SU-DHL-6 (cell line): ENCODE measurements around the gene SNPH.

Experiments used
- H2AFZ ChIP-seq: fragments of 200-600 bp; sonication (generic); 2 replicates; pipeline ENCODE4 v1.6.1; 2014; ENCODE audit warnings: low read depth, mild to moderate bottlenecking, moderate library complexity, mixed read lengths, antibody characterized with exemption, low read length; ENCODE audit not compliant: severe bottlenecking
- H3F3A ChIP-seq: fragments of 200-600 bp; shearing (Covaris generic); 2 replicates; pipeline ENCODE4 v1.6.0; 2016; ENCODE audit warnings: antibody characterized with exemption, mild to moderate bottlenecking; ENCODE audit not compliant: insufficient read depth
- H3K27ac ChIP-seq: fragments of 200-600 bp; sonication (generic); 2 replicates; pipeline ENCODE4 v1.5.1; 2016; ENCODE audit warnings: low read depth, mild to moderate bottlenecking, low read length, moderate library complexity, mixed read lengths
- H3K27me3 ChIP-seq: fragments of 200-600 bp; sonication (generic), shearing (Covaris generic); 2 replicates; pipeline ENCODE4 v1.6.0; 2014; ENCODE audit warnings: mild to moderate bottlenecking, low read length
- H3K36me3 ChIP-seq: fragments of 200-600 bp; sonication (generic); 2 replicates; pipeline ENCODE4 v1.6.1; 2014; ENCODE audit warnings: mild to moderate bottlenecking, low read length, mixed read lengths
- H3K4me2 ChIP-seq: fragments of 300-600, 200-600 bp; shearing (Covaris generic), sonication (generic); 2 replicates; pipeline ENCODE4 v1.6.0; 2014; ENCODE audit warnings: low read length, low read depth, mild to moderate bottlenecking; ENCODE audit not compliant: poor library complexity, severe bottlenecking
- H3K4me3 ChIP-seq: fragments of 200-600 bp; sonication (generic); 2 replicates; pipeline ENCODE4 v1.5.1; 2014; ENCODE audit warnings: antibody characterized with exemption, low read length, mild to moderate bottlenecking, mixed read lengths; ENCODE audit not compliant: insufficient read depth, poor library complexity, severe bottlenecking
- H3K79me2 ChIP-seq: fragments of 200-600 bp; sonication (generic); 2 replicates; pipeline ENCODE4 v1.6.1; 2014; ENCODE audit warnings: mild to moderate bottlenecking, low read length, moderate library complexity; ENCODE audit not compliant: insufficient read depth
- H3K9ac ChIP-seq: fragments of 200-600 bp; sonication (generic); 2 replicates; pipeline ENCODE4 v1.7.0; 2014; ENCODE audit warnings: mild to moderate bottlenecking, low read length
- H3K9me2 ChIP-seq: fragments of 200-600 bp; sonication (generic); replicated peaks from 2 replicates; pipeline ENCODE4 v1.6.1; 2014; ENCODE audit warnings: low read length; ENCODE audit not compliant: insufficient read depth
- H3K9me3 ChIP-seq: fragments of 200-600 bp; sonication (generic); 2 replicates; pipeline ENCODE4 v1.6.1; 2014; ENCODE audit warnings: low read length, mixed read lengths; ENCODE audit not compliant: insufficient read depth
- H4K20me1 ChIP-seq: fragments of 200-600 bp; sonication (generic); 2 replicates; pipeline ENCODE4 v1.6.1; 2014; ENCODE audit warnings: low read depth, mild to moderate bottlenecking, antibody characterized with exemption, low read length, moderate library complexity, mixed read lengths
- CTCF ChIP-seq: fragments of 200-600 bp; sonication (generic); IDR thresholded peaks from one replicate; pipeline ENCODE4 v1.5.1; 2017; ENCODE audit warnings: antibody characterized with exemption, mild to moderate bottlenecking, low read length, moderate library complexity; ENCODE audit not compliant: insufficient read depth, poor library complexity, severe bottlenecking
- EZH2phosphoT487 ChIP-seq: fragments of 200-600 bp; sonication (generic), shearing (Covaris generic); conservative IDR thresholded peaks from 2 replicates; pipeline ENCODE4 v1.6.1; 2018; ENCODE audit warnings: mild to moderate bottlenecking, antibody characterized with exemption, low read length, moderate library complexity, mixed read lengths

The SNPH gene

DNA sequence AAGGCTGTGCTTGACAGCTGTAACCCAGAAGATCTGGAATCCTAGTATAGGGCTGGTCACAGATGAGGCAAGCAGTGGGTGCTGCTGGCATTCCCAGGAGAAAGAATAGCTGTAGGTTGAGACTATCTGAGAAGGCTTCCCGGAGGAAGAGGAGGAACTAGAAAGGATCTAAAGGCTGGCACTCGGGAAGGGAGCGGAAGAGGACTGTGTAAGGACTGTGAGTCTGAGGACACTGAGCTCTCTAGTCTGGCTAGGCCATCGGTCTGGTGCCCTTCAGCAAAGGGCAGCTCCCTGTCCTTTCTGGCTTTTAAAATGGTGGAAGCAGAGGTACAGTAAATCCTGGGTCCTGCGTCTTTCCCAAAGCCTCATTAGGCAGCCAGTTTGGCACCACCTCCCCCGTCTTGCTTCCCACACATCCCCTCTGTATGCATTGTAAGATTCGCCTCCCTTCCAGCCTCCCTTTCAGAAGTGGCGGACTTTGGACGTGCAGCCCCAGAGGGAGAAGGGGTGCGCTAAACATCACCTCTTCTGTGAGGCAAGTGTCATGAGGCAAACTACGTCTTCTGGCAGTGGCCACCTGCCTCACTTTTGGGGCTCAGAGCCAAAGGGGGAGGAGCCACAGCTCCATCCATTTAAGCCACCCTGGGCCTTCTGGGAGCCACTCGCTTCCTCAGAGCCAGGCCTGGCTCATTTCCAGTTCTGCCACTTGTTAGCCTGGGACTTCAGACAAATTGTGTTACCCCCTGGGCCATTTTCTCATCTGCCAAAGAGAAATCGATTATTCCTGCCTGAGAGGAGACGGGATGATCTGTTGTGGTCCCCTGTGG, 8.6 kb downstream of the SNPH start:
- H3K4me3 ChIP-seq: no peak overlapping the region
- no peaks in the 10 kb centered on the region for H3K79me2 ChIP-seq
- H3F3A ChIP-seq: no peaks in the 10 kb centered on the region
- H3K9ac ChIP-seq: no peak overlapping the region
- no peaks in the 10 kb centered on the region for H3K9me3 ChIP-seq
- H2AFZ ChIP-seq: no peak overlapping the region
- no peak overlapping the region for H3K27ac ChIP-seq
- no peaks in the 10 kb centered on the region for H4K20me1 ChIP-seq
- no peak overlapping the region for H3K4me2 ChIP-seq
- no peaks in the 10 kb centered on the region for H3K9me2 ChIP-seq
- no peaks in the 10 kb centered on the region for H3K36me3 ChIP-seq
- TF ChIP-seq EZH2phosphoT487 (no peak), CTCF (no peak)
- no peaks in the 10 kb centered on the region for H3K27me3 ChIP-seq

GRCh38 chr20:1275919-1276318, 9.8 kb downstream of the SNPH start:
- H3K27me3 ChIP-seq: no peaks in the 10 kb centered on the region
- no peak overlapping the region for H3K4me2 ChIP-seq
- TF ChIP-seq EZH2phosphoT487 (no peak), CTCF (no peak)
- no peaks in the 10 kb centered on the region for H3F3A ChIP-seq
- H3K79me2 ChIP-seq: no peaks in the 10 kb centered on the region
- H4K20me1 ChIP-seq: no peaks in the 10 kb centered on the region
- no peaks in the 10 kb centered on the region for H3K9me2 ChIP-seq
- no peak overlapping the region for H3K4me3 ChIP-seq
- no peak overlapping the region for H2AFZ ChIP-seq
- no peaks in the 10 kb centered on the region for H3K36me3 ChIP-seq
- H3K27ac ChIP-seq: no peak overlapping the region
- H3K9ac ChIP-seq: no peak overlapping the region
- no peaks in the 10 kb centered on the region for H3K9me3 ChIP-seq

DNA sequence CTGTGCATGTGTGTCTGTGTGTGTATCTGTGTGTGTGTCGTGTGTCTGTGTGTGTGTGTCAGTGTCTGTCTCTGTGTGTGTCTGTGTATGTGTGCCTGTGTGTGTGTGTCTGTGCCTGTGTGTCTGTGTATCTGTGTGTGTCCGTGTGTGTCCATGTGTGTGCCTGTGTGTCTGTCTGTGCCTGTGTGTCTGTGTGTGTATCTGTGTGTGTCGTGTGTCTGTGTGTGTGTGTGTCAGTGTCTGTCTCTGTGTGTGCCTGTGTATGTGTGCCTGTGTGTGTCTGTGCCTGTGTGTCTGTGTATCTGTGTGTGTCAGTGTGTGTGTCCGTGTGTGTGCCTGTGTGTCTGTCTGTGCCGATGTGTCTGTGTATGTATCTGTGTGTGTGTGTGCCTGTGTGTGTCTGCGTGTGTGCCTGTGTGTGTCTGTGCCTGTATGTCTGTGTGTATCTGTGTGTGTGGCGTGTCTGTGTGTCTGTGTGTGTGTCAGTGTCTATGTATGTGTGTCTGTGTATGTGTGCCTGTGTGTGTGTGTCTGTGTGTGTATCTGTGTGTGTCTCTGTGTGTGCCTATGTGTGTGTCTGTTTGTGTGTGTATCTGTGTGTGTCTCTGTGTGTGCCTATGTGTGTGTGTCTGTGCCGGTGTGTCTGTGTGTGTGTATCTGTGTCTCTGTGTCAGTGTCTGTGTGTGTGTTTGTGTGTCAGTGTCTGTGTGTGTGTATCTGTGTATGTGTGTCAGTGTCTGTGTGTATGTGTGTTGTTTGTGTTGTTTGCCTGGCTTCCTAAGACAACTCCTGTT, 11.6 kb downstream of the SNPH start:
- Histone ChIP-seq H3K9me2 (no peaks in the 10 kb centered on the region), H3K9ac (no peak overlapping the region), H3K9me3 (no peaks in the 10 kb centered on the region), H2AFZ (no peak overlapping the region), H3K36me3 (no peaks in the 10 kb centered on the region), H3K79me2 (no peaks in the 10 kb centered on the region), H3K27ac (no peak overlapping the region), H4K20me1 (no peaks in the 10 kb centered on the region), H3K27me3 (no peaks in the 10 kb centered on the region), H3F3A (no peaks in the 10 kb centered on the region), H3K4me2 (no peak overlapping the region), H3K4me3 (no peak overlapping the region)
- TF ChIP-seq CTCF: no peak
- no peak for TF ChIP-seq EZH2phosphoT487
